Left ventricle myocardium superior (tissue), 1 donor: ENCODE data around the gene GPX5. TPM values are rescaled to one million over a fixed set of nuclear protein-coding genes. Genes with fewer than 3 reads are reported as not detected.
"Not testable (repeated sequence)": the region's sequence is repeated elsewhere in the genome, so short reads cannot be mapped to it uniquely, and the experiment has no call there.

Source experiments
- ATAC-seq: fragments of 200-7000 bp; cut with Tn5 transposase; one replicate; pipeline ENCODE4 v1.9.1; 2020; ENCODE audit warnings: mild to moderate bottlenecking, moderate library complexity
- DNase-seq: peaks from one replicate; pipeline ENCODE4 v3.0.0-alpha.2; 2020
- intact Hi-C: fragments of 100-400 bp; cut with micrococcal nuclease; formaldehyde crosslinking; loops from one replicate; pipeline ENCODE4 v1.11.0; 2022
- total RNA-seq: library from RNA; stranded (reverse); fragmentation: NEBNext Ultra II Directional; extraction: Animal tissue kit (Norgen Biotek cat#: 25700); gene quantifications from one replicate; pipeline ENCODE4 v1.2.1, GENCODE V29; 2021
- donor health status: DM: no; HTN: yes; CAD: no; lungs with severe emphysema.

Gene GPX5
- total RNA-seq, 1 donor from 2014 or later: not detected

- intact Hi-C loops, ATAC-seq, DNase-seq: not testable (repeated sequence)
Measured at GRCh38 chr6:28547003-28547402, 21.3 kb downstream of the GPX5 start.

GRCh38 chr6:28551891-28552666 is 26.4 kb downstream of the GPX5 start:
- intact Hi-C loops: no loop called here
- ATAC-seq (no peak), DNase-seq (no peak)

- ATAC-seq (no peak), DNase-seq (no peak)
- intact Hi-C loops: no loop called here
Measured at GRCh38 chr6:28553384-28553985, 27.8 kb downstream of the GPX5 start.

- ATAC-seq (no peak), DNase-seq (no peak)
- intact Hi-C loops: no loop called here
Measured at GRCh38 chr6:28553986-28554881, 28.6 kb downstream of the GPX5 start.

- intact Hi-C loops: no loop called here
- DNase-seq (no peak), ATAC-seq (no peak)
Measured at GRCh38 chr6:28555136-28555535, 29.5 kb downstream of the GPX5 start.

GRCh38 chr6:28558629-28559028 is 32.9 kb downstream of the GPX5 start:
- intact Hi-C loops: no loop called here
- no peak for ATAC-seq
- no peak for DNase-seq

- no peak for DNase-seq
- ATAC-seq: no peak
- intact Hi-C loops: no loop called here
Measured at GRCh38 chr6:28563430-28564095, 37.9 kb downstream of the GPX5 start.

GRCh38 chr6:28565823-28566526 is 40.3 kb downstream of the GPX5 start:
- ATAC-seq (no peak), DNase-seq (no peak)
- intact Hi-C loops: no loop called here

- intact Hi-C loops: no loop called here
- no peak for DNase-seq
- no peak for ATAC-seq
Measured at GRCh38 chr6:28566527-28567252, 41.0 kb downstream of the GPX5 start.

GRCh38 chr6:28567506-28567905 is 41.8 kb downstream of the GPX5 start:
- DNase-seq (no peak), ATAC-seq (no peak)
- intact Hi-C loops: no loop called here

GRCh38 chr6:28568515-28569108 is 42.9 kb downstream of the GPX5 start:
- intact Hi-C loops: no loop called here
- no peak for DNase-seq
- no peak for ATAC-seq

- no peak for ATAC-seq
- intact Hi-C loops: no loop called here
Measured at GRCh38 chr6:28569748-28570147, 44.1 kb downstream of the GPX5 start.

GRCh38 chr6:28580475-28580874 is 54.8 kb downstream of the GPX5 start:
- intact Hi-C loops: no loop called here
- ATAC-seq (no peak), DNase-seq (no peak)

More at GRCh38 chr6:28569748-28570147, 44.1 kb downstream of the GPX5 start:
- no peak for DNase-seq

GRCh38 chr6:28583463-28583862 is 57.8 kb downstream of the GPX5 start:
- intact Hi-C loops: no loop called here
- no peak for ATAC-seq
- DNase-seq: no peak
